NK-92 treated with Interleukin-12 subunit alpha and Interleukin-12 subunit beta, amount 100 ng/mL, for 24 hours (cell line): ENCODE results near the gene CALD1.

Experiments
- DNase-seq: peaks from one replicate; lab custom pipeline; 2025; lab: John Stamatoyannopoulos, UW

The CALD1 gene

GRCh38 chr7:134865001-134865845 is 85.8 kb downstream of the CALD1 start:
- DNase-seq: no peak

GRCh38 chr7:134866617-134867016 is 87.2 kb downstream of the CALD1 start:
- no peak for DNase-seq

GRCh38 chr7:134870156-134870555 is 90.7 kb downstream of the CALD1 start:
- no peak for DNase-seq

- DNase-seq: no peak
These were observed 91.3 kb downstream of the CALD1 start for GRCh38 chr7:134870781-134871180.

GRCh38 chr7:134873253-134873652 is 93.8 kb downstream of the CALD1 start:
- no peak for DNase-seq

GRCh38 chr7:134874407-134874806 is 95.0 kb downstream of the CALD1 start:
- DNase-seq: no peak

GRCh38 chr7:134875867-134876266 is 96.4 kb downstream of the CALD1 start:
- no peak for DNase-seq

- no peak for DNase-seq
These were observed 99.4 kb downstream of the CALD1 start for GRCh38 chr7:134878746-134879357.

GRCh38 chr7:134879815-134880475 is 100.5 kb downstream of the CALD1 start:
- DNase-seq: no peak

- DNase-seq: no peak
These were observed 103.0 kb downstream of the CALD1 start for GRCh38 chr7:134882481-134882880.

GRCh38 chr7:134885967-134886352 is 106.5 kb downstream of the CALD1 start:
- DNase-seq: no peak

GRCh38 chr7:134886353-134887057 is 107.1 kb downstream of the CALD1 start:
- DNase-seq: no peak

- DNase-seq: no peak
These were observed 108.1 kb downstream of the CALD1 start for GRCh38 chr7:134887523-134887922.

GRCh38 chr7:134888141-134888740 is 108.8 kb downstream of the CALD1 start:
- DNase-seq: no peak

- DNase-seq: no peak
These were observed 111.1 kb downstream of the CALD1 start for GRCh38 chr7:134890246-134891240.

GRCh38 chr7:134891262-134891695 is 111.8 kb downstream of the CALD1 start:
- DNase-seq: no peak

- DNase-seq: no peak
These were observed 112.6 kb downstream of the CALD1 start for GRCh38 chr7:134891696-134892678.

GRCh38 chr7:134892963-134893362 is 113.5 kb downstream of the CALD1 start:
- DNase-seq: no peak

- no peak for DNase-seq
These were observed 114.5 kb downstream of the CALD1 start for GRCh38 chr7:134893920-134894319.
